Measurements from ENCODE around the gene ZEB2. TPM values are rescaled to one million over a fixed set of nuclear protein-coding genes. Genes with fewer than 3 reads are reported as not detected.
A peak's percentile ranks its signal among the peaks of the same experiment; 100 is the strongest.

Gene ZEB2
- total RNA-seq, 1 donor from 2014 or later = 6.3 TPM

GRCh38 chr2:144505245-144505831 lies 14.6 kb downstream of the ZEB2 start:
- TF ChIP-seq CTCF (conservative IDR thresholded peaks at IDR 0.05; ENCODE audit: low read depth, low read length) = no peak
- H3K4me3 ChIP-seq (ENCODE audit: low read depth, low read length) = no peak overlapping the region
- DNase-seq (ENCODE audit: low read depth) = no peak

GRCh38 chr2:144504218-144504641 lies 15.7 kb downstream of the ZEB2 start:
- TF ChIP-seq CTCF (conservative IDR thresholded peaks at IDR 0.05; ENCODE audit: low read depth, low read length) = peak; percentile 44
- no peak for DNase-seq (ENCODE audit: low read depth)
- no peak overlapping the region for H3K4me3 ChIP-seq (ENCODE audit: low read depth, low read length)

GRCh38 chr2:144503242-144503641 lies 16.7 kb downstream of the ZEB2 start:
- DNase-seq (ENCODE audit: low read depth) = no peak
- TF ChIP-seq CTCF (conservative IDR thresholded peaks at IDR 0.05; ENCODE audit: low read depth, low read length) = no peak
- no peak overlapping the region for H3K4me3 ChIP-seq (ENCODE audit: low read depth, low read length)

- no peak for DNase-seq (ENCODE audit: low read depth)
- no peak for TF ChIP-seq CTCF (conservative IDR thresholded peaks at IDR 0.05; ENCODE audit: low read depth, low read length)
- H3K4me3 ChIP-seq (ENCODE audit: low read depth, low read length) = no peak overlapping the region
These were observed 17.6 kb downstream of the ZEB2 start for GRCh38 chr2:144502369-144502768.

GRCh38 chr2:144501627-144502026 lies 18.3 kb downstream of the ZEB2 start:
- DNase-seq (ENCODE audit: low read depth) = no peak
- TF ChIP-seq CTCF (conservative IDR thresholded peaks at IDR 0.05; ENCODE audit: low read depth, low read length) = no peak
- no peak overlapping the region for H3K4me3 ChIP-seq (ENCODE audit: low read depth, low read length)

GRCh38 chr2:144501118-144501517 lies 18.8 kb downstream of the ZEB2 start:
- no peak for TF ChIP-seq CTCF (conservative IDR thresholded peaks at IDR 0.05; ENCODE audit: low read depth, low read length)
- DNase-seq (ENCODE audit: low read depth) = no peak
- H3K4me3 ChIP-seq (ENCODE audit: low read depth, low read length) = no peak overlapping the region

- DNase-seq (ENCODE audit: low read depth) = no peak
- TF ChIP-seq CTCF (conservative IDR thresholded peaks at IDR 0.05; ENCODE audit: low read depth, low read length) = no peak
- no peak overlapping the region for H3K4me3 ChIP-seq (ENCODE audit: low read depth, low read length)
These were observed 19.4 kb downstream of the ZEB2 start for GRCh38 chr2:144500563-144500962.
